GM10248 (cell line): ENCODE measurements around the gene HCN4.

Experiments used
- CTCF ChIA-PET: fragments of 300-600 bp; sonication (Branson Sonifier 250); formaldehyde crosslinking; extraction: SDS; loops from one replicate; lab custom pipeline; 2021; ENCODE audit warnings: antibody characterized with exemption; lab: Yijun Ruan, JAX
- POLR2A ChIA-PET: fragments of 350-650 bp; sonication (Branson Sonifier 250); formaldehyde crosslinking; extraction: SDS; loops from one replicate; lab custom pipeline; 2020; ENCODE audit warnings: antibody characterized with exemption; lab: Yijun Ruan, JAX
- DNase-seq: peaks from one replicate; pipeline ENCODE4 v3.0.0; 2012; ENCODE audit errors: extremely low spot score
- TF ChIP-seq, protein P1 (sequence below): IDR thresholded peaks from 2 replicates; pipeline ENCODE4 v1.5.1; 2012; ENCODE audit warnings: mild to moderate bottlenecking, low read depth; ENCODE audit errors: extremely low read depth, missing control alignments, control extremely low read depth

HCN4 gene

DNA sequence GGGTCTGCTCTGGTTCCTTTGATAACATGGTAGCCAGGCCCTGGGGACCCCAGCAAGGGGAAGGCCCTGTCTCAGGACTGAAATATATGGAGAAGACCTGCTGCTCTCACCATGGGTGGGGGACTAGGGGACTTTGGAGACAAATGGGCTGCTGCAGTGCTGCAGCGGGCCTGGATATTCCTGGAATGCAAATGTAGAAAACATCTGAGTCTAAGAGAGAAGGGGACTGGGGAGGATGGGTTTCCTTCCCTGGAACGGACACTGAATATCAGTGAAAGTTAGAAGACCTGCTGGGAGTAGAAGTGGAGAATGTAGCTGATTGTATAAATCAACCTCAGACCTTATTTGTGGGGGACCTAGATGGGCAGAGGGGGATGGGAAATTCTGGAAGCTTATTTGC is 3.1 kb upstream of the HCN4 start:
- TF ChIP-seq, protein P1, sequence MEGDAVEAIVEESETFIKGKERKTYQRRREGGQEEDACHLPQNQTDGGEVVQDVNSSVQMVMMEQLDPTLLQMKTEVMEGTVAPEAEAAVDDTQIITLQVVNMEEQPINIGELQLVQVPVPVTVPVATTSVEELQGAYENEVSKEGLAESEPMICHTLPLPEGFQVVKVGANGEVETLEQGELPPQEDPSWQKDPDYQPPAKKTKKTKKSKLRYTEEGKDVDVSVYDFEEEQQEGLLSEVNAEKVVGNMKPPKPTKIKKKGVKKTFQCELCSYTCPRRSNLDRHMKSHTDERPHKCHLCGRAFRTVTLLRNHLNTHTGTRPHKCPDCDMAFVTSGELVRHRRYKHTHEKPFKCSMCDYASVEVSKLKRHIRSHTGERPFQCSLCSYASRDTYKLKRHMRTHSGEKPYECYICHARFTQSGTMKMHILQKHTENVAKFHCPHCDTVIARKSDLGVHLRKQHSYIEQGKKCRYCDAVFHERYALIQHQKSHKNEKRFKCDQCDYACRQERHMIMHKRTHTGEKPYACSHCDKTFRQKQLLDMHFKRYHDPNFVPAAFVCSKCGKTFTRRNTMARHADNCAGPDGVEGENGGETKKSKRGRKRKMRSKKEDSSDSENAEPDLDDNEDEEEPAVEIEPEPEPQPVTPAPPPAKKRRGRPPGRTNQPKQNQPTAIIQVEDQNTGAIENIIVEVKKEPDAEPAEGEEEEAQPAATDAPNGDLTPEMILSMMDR = no peak
- DNase-seq = no peak
- POLR2A ChIA-PET = no interaction called here
- CTCF ChIA-PET = no interaction called here

DNA sequence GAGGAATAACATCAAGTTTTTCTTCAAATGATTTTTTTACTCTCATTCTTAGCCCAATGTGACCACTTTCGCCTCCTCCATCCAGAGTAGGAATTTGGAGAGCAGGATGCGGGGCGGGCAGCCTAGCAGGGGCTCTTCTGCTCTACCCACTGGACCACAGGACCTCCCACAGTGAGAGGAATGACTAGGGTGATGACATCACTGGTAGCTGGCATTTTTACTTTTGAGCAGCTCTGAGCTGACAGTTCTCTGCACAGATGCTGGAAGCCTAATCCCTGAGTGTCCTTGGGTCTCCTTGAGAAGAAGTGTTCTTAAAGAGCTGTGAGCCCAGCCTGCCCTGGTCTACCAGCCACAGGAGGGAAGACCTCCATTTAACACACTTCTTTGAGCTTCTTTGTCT is 1.4 kb upstream of the HCN4 start:
- DNase-seq = no peak
- ChIA-PET POLR2A (no interaction called here), CTCF (no interaction called here)
- TF ChIP-seq, protein P1 = no peak

DNA sequence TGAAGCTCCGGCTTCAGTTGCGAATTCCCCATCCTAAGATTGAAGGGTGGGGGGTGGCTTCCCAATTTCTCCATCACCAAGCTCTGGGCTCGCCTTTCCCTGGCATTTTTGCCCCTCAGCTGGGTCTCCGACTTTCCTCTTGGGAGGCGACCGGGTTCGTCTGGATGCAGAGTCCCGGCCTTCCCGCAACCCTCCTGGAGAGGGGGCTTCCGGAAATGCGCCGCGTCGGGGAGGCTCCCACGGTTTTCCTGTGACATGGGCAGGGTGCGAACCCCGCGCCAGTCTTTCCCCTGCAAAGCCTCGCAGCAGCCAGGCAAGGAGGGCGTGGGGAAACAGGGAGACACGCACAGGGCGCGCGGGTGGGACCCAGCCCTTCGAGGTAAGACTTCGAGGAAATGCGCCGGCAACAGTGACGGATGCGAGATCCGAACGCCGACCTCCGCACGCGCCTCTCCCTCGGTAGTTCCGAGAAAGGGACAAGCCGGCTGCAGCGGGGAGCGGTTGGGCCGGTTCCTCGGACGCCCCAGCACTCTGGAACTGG is 466 bp upstream of the HCN4 start:
- POLR2A ChIA-PET = no interaction called here
- DNase-seq = no peak
- CTCF ChIA-PET = no interaction called here
- TF ChIP-seq, protein P1 = no peak

DNA sequence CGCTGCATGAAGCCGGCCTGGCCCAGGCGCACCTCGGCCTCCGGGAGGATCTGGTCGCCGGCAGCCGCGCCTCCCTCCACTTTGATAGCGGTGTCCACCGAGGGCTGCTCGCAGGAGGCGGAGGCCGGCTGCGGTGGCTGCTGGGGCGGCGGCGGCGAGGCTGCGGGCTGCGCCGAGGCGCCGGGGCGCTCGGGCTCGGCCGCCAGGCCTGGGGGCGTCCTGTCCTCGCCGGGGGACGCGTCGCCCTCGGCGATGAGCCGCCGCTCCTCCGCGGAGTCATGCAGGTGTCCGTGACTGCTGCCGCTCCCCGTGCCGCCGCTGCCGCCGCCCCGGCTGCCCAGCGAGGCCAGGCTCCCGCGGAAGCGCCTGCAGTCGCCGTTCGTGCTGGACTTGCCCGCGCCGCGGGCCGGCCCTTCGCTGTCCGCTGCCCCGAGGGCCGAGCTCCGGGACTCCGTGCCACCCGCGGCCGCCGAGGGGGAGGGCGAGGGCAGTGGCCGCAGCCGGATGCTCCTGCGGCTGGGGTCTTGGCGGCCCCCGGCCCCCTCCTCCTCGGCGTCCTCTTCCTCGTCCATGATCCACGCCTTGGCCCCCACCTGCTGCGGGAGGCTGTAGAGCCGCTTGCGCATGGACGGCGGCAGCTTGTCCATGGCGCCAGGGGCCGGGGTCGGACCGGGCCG is 996 bp downstream of the HCN4 start:
- ChIA-PET POLR2A (no interaction called here), CTCF (no interaction called here)
- DNase-seq = no peak
- TF ChIP-seq, protein P1 = no peak

DNA sequence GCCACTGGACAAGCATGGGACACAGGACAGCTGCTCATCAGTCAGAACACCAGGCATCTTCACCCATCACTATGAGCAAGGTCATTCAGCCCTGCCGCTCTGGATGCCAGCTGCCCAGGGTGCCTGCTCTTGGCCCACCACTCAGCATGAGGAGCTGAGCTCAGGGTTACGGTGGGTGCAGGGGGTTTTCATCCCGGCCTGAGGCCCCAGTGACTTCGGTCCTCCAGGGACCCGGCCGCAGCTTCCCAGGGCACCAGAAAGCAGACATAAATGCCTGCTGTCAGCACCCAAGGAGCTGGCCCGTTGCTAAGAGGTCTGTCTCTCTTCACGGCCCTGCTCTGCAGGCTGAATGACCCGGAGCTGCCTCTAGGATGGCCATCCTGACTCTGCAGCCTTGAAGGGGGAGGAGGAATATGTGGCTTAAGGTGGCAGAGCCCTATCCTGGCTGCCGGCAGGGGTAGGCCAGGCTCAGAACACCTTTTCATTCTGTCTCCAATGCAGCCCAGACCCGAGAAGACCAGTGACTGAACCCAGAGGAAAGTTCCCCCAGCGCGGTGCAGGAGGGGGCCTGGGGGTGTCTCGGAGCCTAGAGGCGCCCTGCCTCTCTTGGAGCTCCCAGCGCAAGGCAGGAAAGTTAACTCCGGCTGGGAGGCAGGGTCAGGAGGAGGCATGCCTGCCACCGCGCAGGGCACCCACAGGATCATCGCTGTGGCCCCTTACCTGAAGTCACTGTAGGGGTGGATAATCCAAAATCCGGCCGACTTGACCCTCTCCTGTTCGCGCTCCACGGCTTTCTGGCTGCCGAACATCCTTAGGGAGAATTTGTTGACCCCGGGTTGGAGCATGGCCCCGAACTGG is 1.8 kb downstream of the HCN4 start:
- no peak for DNase-seq
- TF ChIP-seq, protein P1 = no peak
- ChIA-PET CTCF (no interaction called here), POLR2A (no interaction called here)

DNA sequence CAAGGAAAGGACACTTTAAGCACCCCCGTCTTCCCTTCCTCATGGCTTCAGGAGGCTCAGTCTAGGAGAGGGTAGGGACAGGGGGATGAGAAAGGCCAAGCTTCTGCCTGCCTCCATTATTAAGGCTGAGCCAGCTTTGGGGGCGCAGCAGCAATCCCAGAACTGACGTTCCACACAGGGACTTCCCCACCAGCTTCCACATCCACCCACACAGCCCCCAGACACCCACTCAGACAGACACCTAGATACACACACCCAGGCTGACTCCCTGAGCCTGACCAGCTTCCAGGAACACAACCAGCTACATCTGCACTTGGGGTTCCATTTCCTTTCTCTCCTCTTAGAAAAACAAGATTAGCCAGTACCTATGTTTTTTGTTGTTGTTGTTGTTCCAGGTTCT is 4.7 kb downstream of the HCN4 start:
- no peak for DNase-seq
- TF ChIP-seq, protein P1 = no peak
- POLR2A ChIA-PET = no interaction called here
- CTCF ChIA-PET = no interaction called here
